DND-41 (cell line): ENCODE data around the gene TSHR.

ENCODE experiments used
- EZH2 ChIP-seq: IDR thresholded peaks from 3 replicates; pipeline ENCODE4 v1.6.1; 2012; ENCODE audit warnings: borderline replicate concordance, low read depth, mild to moderate bottlenecking, moderate library complexity, low read length, inconsistent platforms; ENCODE audit not compliant: severe bottlenecking
- TF ChIP-seq, protein P1 (sequence below): IDR thresholded peaks from 2 replicates; pipeline ENCODE4 v1.5.1; 2012; ENCODE audit warnings: borderline replicate concordance, low read length, moderate library complexity, mild to moderate bottlenecking; ENCODE audit not compliant: poor library complexity, severe bottlenecking; ENCODE audit errors: extremely low read depth

- TF ChIP-seq, protein P1, sequence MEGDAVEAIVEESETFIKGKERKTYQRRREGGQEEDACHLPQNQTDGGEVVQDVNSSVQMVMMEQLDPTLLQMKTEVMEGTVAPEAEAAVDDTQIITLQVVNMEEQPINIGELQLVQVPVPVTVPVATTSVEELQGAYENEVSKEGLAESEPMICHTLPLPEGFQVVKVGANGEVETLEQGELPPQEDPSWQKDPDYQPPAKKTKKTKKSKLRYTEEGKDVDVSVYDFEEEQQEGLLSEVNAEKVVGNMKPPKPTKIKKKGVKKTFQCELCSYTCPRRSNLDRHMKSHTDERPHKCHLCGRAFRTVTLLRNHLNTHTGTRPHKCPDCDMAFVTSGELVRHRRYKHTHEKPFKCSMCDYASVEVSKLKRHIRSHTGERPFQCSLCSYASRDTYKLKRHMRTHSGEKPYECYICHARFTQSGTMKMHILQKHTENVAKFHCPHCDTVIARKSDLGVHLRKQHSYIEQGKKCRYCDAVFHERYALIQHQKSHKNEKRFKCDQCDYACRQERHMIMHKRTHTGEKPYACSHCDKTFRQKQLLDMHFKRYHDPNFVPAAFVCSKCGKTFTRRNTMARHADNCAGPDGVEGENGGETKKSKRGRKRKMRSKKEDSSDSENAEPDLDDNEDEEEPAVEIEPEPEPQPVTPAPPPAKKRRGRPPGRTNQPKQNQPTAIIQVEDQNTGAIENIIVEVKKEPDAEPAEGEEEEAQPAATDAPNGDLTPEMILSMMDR: no peak
- TF ChIP-seq EZH2: no peak
These were observed 202.0 kb downstream of the TSHR start for GRCh38 chr14:81157431-81157830.
